ENCODE measurements around the gene FGD3.
A peak's percentile ranks its signal among the peaks of the same experiment; 100 is the strongest.

FGD3 gene

DNA sequence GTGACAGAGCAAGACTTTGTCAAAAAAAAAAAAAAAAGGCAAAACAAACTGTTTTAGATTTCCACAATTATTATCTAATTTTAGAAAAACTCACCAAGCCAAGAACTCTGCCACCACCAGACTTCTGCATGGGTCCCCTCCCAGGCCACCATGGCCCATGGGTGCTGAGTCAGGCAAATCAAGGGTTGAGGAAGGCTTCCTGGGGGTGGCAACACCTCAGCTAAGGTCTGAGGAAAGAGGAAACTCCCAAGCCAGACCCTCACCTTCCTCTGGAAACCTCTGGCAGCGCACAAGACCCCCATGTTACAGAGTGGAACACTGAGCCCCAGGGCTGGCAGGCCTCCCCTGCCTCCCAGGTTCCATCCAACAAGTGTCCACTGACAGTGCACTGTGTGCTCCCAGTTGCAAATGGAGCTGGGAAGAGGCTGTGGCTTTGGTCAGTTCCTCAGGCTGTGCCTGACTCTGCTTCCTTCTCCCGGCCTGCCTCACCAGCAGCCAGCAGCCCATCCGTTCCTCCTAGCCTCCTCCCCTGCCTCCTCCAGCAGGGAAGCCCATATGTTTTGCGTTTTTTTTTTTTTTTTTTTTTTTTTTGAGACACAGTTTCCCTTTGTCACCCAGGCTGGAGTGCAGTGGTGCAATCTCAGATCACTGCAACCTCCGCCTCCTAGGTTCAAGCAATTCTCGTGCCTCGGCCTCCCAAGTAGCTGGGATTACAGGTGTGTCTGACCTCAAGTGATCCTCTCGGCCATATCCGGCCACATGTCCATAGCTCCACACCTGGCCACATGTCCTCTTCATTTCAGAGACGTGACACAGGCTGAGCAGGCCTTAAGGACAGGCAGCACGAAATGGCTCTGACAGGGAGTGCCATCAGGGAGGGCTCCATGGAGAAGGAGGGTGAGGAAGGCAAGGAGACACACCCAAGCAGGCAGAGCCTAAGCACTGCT is 107.7 kb downstream of the FGD3 start:
- TF ChIP-seq, protein P1, sequence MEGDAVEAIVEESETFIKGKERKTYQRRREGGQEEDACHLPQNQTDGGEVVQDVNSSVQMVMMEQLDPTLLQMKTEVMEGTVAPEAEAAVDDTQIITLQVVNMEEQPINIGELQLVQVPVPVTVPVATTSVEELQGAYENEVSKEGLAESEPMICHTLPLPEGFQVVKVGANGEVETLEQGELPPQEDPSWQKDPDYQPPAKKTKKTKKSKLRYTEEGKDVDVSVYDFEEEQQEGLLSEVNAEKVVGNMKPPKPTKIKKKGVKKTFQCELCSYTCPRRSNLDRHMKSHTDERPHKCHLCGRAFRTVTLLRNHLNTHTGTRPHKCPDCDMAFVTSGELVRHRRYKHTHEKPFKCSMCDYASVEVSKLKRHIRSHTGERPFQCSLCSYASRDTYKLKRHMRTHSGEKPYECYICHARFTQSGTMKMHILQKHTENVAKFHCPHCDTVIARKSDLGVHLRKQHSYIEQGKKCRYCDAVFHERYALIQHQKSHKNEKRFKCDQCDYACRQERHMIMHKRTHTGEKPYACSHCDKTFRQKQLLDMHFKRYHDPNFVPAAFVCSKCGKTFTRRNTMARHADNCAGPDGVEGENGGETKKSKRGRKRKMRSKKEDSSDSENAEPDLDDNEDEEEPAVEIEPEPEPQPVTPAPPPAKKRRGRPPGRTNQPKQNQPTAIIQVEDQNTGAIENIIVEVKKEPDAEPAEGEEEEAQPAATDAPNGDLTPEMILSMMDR (IDR thresholded peaks at IDR 0.05; ENCODE audit: insufficient read depth, low read depth, low read length, missing control alignments) = no peak
- no peak for DNase-seq (ENCODE audit: low read depth)
- no peak overlapping the region for H3K4me3 ChIP-seq (ENCODE audit: low read depth, low read length)

DNA sequence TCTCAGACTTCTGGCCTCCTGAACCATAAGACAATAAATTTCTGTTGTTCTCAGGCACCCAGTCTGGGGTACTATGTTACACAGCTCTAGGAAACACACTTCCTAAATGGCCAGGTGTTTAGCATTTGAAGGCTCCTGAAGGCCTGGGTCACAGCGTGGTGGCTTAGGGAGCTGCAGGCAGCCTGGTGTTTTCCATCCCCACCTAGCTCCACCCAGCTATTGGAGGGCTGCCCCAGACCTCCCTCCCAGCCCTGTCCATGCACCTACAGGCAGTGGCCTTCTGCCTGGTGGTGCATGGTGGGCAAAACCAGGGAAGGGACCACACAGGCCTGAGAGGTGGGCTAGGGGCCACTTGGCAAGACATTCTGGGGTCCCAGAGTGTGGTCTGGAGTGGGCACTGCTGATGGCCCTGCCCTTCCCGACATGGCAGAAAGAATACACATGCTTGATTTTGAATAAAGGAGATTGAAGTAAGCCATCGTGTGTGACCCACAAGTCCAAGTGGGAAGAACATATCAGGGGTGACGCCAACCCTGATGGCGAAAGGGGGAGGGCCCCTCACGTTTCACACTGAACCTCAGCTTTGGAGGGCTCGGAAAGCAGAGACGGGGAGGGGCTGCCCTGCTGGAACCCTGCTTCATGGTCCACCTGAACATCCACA is 109.8 kb downstream of the FGD3 start:
- TF ChIP-seq, protein P1 (IDR thresholded peaks at IDR 0.05; ENCODE audit: insufficient read depth, low read depth, low read length, missing control alignments) = no peak
- DNase-seq (ENCODE audit: low read depth) = no peak

DNA sequence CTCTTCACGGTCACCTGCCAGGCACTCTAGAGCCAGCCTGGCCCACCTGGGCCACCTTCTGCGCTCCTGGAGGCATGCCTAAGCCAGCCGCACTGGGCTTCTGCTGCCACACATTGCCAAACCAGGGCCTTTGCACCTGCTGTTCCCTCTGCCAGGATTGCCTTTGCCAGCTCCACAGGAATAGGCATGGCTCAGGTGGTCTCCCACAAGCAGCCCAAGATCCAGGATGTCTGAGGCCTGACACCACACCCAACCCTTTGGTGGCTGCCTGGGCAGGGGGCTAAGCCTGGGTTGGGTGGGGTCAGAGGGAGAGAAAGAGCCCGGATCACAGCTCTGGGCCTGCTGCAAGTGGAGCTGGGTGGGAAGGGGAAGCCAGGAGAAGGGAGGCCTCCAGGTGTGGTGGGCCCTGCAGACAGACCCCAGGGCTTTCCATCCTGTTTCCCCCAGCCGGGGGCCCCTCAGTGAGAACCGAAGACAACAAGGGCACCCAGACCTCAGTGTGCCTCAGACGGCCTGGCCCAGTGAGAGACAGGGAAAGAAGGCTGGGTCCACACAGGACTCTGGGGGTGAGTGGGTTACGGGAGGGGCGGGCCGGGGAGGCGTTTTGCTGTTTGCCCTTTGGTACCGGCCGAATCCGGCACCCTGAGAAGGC is 110.5 kb downstream of the FGD3 start:
- TF ChIP-seq, protein P1 (IDR thresholded peaks at IDR 0.05; ENCODE audit: insufficient read depth, low read depth, low read length, missing control alignments) = no peak
- no peak overlapping the region for H3K4me3 ChIP-seq (ENCODE audit: low read depth, low read length)
- no peak for DNase-seq (ENCODE audit: low read depth)

More for the DNA sequence above, 109.8 kb downstream of the FGD3 start:
- H3K4me3 ChIP-seq (ENCODE audit: low read depth, low read length) = no peak overlapping the region

DNA sequence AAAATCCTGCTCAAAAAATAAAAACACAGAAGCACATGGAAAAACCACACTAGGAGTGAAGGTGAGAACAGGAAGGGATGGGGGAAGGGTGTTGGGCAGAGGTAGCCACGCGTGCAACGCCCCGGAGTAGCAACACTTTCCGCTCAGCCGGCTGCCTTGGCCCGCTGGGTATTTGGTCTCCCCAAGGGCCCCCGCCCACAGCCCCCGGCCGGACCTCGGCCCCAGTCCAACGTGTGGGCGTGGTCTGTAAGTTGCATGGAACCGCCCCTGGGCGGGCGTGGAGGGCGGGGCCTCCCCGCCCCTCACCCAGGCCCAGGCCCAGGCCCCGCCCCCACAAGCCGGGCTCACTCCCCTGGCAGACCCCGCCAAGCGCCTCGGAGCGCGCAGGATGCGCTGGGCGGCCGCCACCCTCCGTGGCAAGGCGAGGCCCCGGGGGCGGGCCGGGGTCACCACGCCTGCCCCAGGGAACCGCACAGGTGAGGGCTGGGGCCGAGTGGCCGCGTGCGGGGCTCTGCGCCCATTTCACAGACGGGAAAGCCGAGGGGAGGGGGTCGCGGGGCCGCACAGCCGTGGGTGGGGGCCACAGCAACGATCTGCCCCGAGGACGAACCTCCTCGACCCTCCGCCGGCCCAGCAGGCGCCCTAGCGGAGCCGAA is 111.2 kb downstream of the FGD3 start, which contains the start of gene SUSD3:
Gene SUSD3, plus strand, starts transcription at position 347 of the 656 bp plus-strand sequence. Its CDS starts 42 bp downstream, at position 389.
- DNase-seq (ENCODE audit: low read depth) = peak; percentile 90
- H3K4me3 ChIP-seq (ENCODE audit: low read depth, low read length) = peak within 1 kb of the TSS; percentile 64
- TF ChIP-seq, protein P1 (IDR thresholded peaks at IDR 0.05; ENCODE audit: insufficient read depth, low read depth, low read length, missing control alignments) = no peak

- peak overlapping the region; percentile 64 for H3K4me3 ChIP-seq (ENCODE audit: low read depth, low read length)
- TF ChIP-seq, protein P1 (IDR thresholded peaks at IDR 0.05; ENCODE audit: insufficient read depth, low read depth, low read length, missing control alignments) = no peak
- peak; percentile 57 for DNase-seq (ENCODE audit: low read depth)
Observed at GRCh38 chr9:93059011-93059714, 111.8 kb downstream of the FGD3 start.
